SK-N-SH (cell line): ENCODE measurements around the gene CCDC107. TPM values are rescaled to one million over a fixed set of nuclear protein-coding genes. Genes with fewer than 3 reads are reported as not detected.

ENCODE experiments used
- CTCF ChIA-PET: fragments of 300-600, 350-600 bp; formaldehyde crosslinking; extraction: SDS; loops from one replicate; lab custom pipeline; 2021; lab: Yijun Ruan, JAX
- POLR2A ChIA-PET: fragments of 350-600 bp; sonication (Branson Sonifier 250); formaldehyde crosslinking; extraction: SDS; loops from one replicate; lab custom pipeline; 2020; ENCODE audit warnings: antibody characterized with exemption, inconsistent platforms; lab: Yijun Ruan, JAX
- DNase-seq: peaks from one replicate; pipeline ENCODE4 v3.0.0; 2012
- H2AFZ ChIP-seq: fragments of 200-600 bp; sonication (generic); 2 replicates; pipeline ENCODE4 v1.8.1; 2016; ENCODE audit warnings: antibody characterized with exemption, mild to moderate bottlenecking, low read depth
- H3F3A ChIP-seq: fragments of 200-600 bp; sonication (generic); replicated peaks from 2 replicates; pipeline ENCODE3; 2016; ENCODE audit warnings: antibody characterized with exemption, mild to moderate bottlenecking; ENCODE audit not compliant: insufficient read depth
- H3K27ac ChIP-seq, 2 experiments: fragments of 200-500 bp in 1 of 2; fragments of 200-600 bp in 1 of 2; sonication (Bioruptor generic) in 1 of 2; sonication (generic), shearing (Covaris generic) in 1 of 2; 2 replicates each; pipeline versions ENCODE4 v1.5.1 to v1.6.1; 2014 to 2016; ENCODE audit warnings: low read depth in 2 of 2, inconsistent platforms in 1 of 2, low read length in 1 of 2, mild to moderate bottlenecking in 1 of 2, mixed read lengths in 1 of 2
- H3K27me3 ChIP-seq: fragments of 200-600 bp; sonication (generic), shearing (Covaris generic); 2 replicates; pipeline ENCODE4 v1.6.1; 2016; ENCODE audit warnings: mixed run types; ENCODE audit not compliant: insufficient read depth
- H3K36me3 ChIP-seq, 2 experiments: fragments of 200-500 bp in 1 of 2; fragments of 200-600 bp in 1 of 2; sonication (Bioruptor generic) in 1 of 2; sonication (generic) in 1 of 2; replicated peaks in 1 of 2; 2 replicates each; pipeline versions ENCODE3 to v1.5.1; 2014 to 2016; ENCODE audit warnings: low read length in 1 of 2, mild to moderate bottlenecking in 1 of 2; ENCODE audit not compliant: insufficient read depth in 2 of 2, control insufficient read depth in 1 of 2
- H3K4me1 ChIP-seq, 2 experiments: fragments of 200-500 bp in 1 of 2; fragments of 200-600 bp in 1 of 2; sonication (Bioruptor generic) in 1 of 2; sonication (generic), shearing (Covaris generic) in 1 of 2; 2 replicates each; pipeline versions ENCODE4 v1.5.1 to v1.6.1; 2014 to 2016; ENCODE audit warnings: low read depth in 1 of 2, low read length in 1 of 2, mixed run types in 1 of 2; ENCODE audit not compliant: insufficient read depth in 2 of 2, control insufficient read depth in 1 of 2
- H3K4me2 ChIP-seq: fragments of 200-600 bp; sonication (generic), shearing (Covaris generic); 2 replicates; pipeline ENCODE4 v1.6.1; 2017; ENCODE audit warnings: mixed run types
- H3K4me3 ChIP-seq, 2 experiments: fragments of 200-500 bp in 1 of 2; fragments of 200-600 bp in 1 of 2; sonication (Bioruptor generic) in 1 of 2; sonication (generic), shearing (Covaris generic) in 1 of 2; 2 replicates each; pipeline versions ENCODE4 v1.5.1 to v1.8.1; 2014 to 2016; ENCODE audit warnings: low read depth in 2 of 2, inconsistent platforms in 1 of 2, low read length in 1 of 2, mild to moderate bottlenecking in 1 of 2, mixed read lengths in 1 of 2, moderate library complexity in 1 of 2
- H3K79me2 ChIP-seq: fragments of 200-600 bp; sonication (generic); 2 replicates; pipeline ENCODE4 v1.8.1; 2017; ENCODE audit warnings: mild to moderate bottlenecking; ENCODE audit not compliant: insufficient read depth
- H3K9ac ChIP-seq: fragments of 200-600 bp; sonication (generic); 2 replicates; pipeline ENCODE4 v1.6.1; 2017; ENCODE audit warnings: mixed run types
- H3K9me2 ChIP-seq: fragments of 200-600 bp; sonication (generic); 2 replicates; pipeline ENCODE4 v1.6.1; 2017; ENCODE audit warnings: mixed run types
- H3K9me3 ChIP-seq: fragments of 200-600 bp; sonication (generic); 2 replicates; pipeline ENCODE4 v1.6.1; 2017; ENCODE audit warnings: mixed run types, mild to moderate bottlenecking, moderate library complexity
- H4K20me1 ChIP-seq: fragments of 200-600 bp; sonication (generic); 2 replicates; pipeline ENCODE4 v1.6.1; 2017; ENCODE audit warnings: mild to moderate bottlenecking, mixed run types; ENCODE audit not compliant: insufficient read depth
- CHD2 ChIP-seq: fragments of 150-350 bp; IDR thresholded peaks from 2 replicates; pipeline ENCODE4 v1.6.1; 2018; ENCODE audit warnings: low read length; ENCODE audit not compliant: partially characterized antibody
- ELF1 ChIP-seq: IDR thresholded peaks from 2 replicates; pipeline ENCODE4 v1.4.0; 2012
- EP300 ChIP-seq, 2 experiments: IDR thresholded peaks; 2 replicates each; pipeline versions ENCODE4 v1.4.0 to v1.6.1; 2012; ENCODE audit warnings: borderline replicate concordance in 1 of 2, low read depth in 1 of 2, low read length in 1 of 2
- EZH2phosphoT487 ChIP-seq: fragments of 200-600 bp; sonication (generic); IDR thresholded peaks from 2 replicates; pipeline ENCODE4 v1.6.1; 2017; ENCODE audit warnings: low read depth, mixed run types, mild to moderate bottlenecking, antibody characterized with exemption, moderate library complexity, borderline replicate concordance
- FOSL2 ChIP-seq: IDR thresholded peaks from 2 replicates; pipeline ENCODE4 v1.4.0; 2012; ENCODE audit warnings: low read depth, mild to moderate bottlenecking, moderate library complexity, borderline replicate concordance
- FOXM1 ChIP-seq: IDR thresholded peaks from 2 replicates; pipeline ENCODE4 v1.4.0; 2012; ENCODE audit warnings: low read depth, mild to moderate bottlenecking
- GATA2 ChIP-seq: sonication (generic); formaldehyde crosslinking; IDR thresholded peaks from 2 replicates; pipeline ENCODE4 v1.5.0; 2020; ENCODE audit warnings: mild to moderate bottlenecking, missing genetic modification reagents
- JUND ChIP-seq: IDR thresholded peaks from 2 replicates; pipeline ENCODE4 v1.4.0; 2012
- MXI1 ChIP-seq: IDR thresholded peaks from 2 replicates; pipeline ENCODE4 v1.6.1; 2012; ENCODE audit warnings: mild to moderate bottlenecking, low read depth, low read length, improper control_type of control experiment
- NFIC ChIP-seq: IDR thresholded peaks from 2 replicates; pipeline ENCODE4 v1.4.0; 2012; ENCODE audit warnings: borderline replicate concordance
- NRF1 ChIP-seq: IDR thresholded peaks from 2 replicates; pipeline ENCODE4 v1.6.1; 2012; ENCODE audit warnings: low read depth, mild to moderate bottlenecking, low read length
- POLR2AphosphoS5 ChIP-seq: IDR thresholded peaks from 2 replicates; pipeline ENCODE4 v1.6.1; 2012; ENCODE audit warnings: low read depth, low read length
- RCOR1 ChIP-seq: fragments of 150-350 bp; IDR thresholded peaks from 2 replicates; pipeline ENCODE4 v1.6.1; 2017; ENCODE audit warnings: antibody characterized with exemption, low read length
- RXRA ChIP-seq: IDR thresholded peaks from 2 replicates; pipeline ENCODE4 v1.4.0; 2012; ENCODE audit warnings: low read depth, mild to moderate bottlenecking, borderline replicate concordance
- SIN3A ChIP-seq: IDR thresholded peaks from 2 replicates; pipeline ENCODE4 v1.6.1; 2012; ENCODE audit warnings: low read depth, mild to moderate bottlenecking, low read length, moderate library complexity, borderline replicate concordance
- TAF1 ChIP-seq: IDR thresholded peaks from 2 replicates; pipeline ENCODE4 v1.6.1; 2012; ENCODE audit warnings: low read depth, mild to moderate bottlenecking, low read length, moderate library complexity, borderline replicate concordance
- TCF12 ChIP-seq: IDR thresholded peaks from 2 replicates; pipeline ENCODE4 v1.4.0; 2012
- TEAD4 ChIP-seq: IDR thresholded peaks from 2 replicates; pipeline ENCODE4 v1.4.0; 2012; ENCODE audit warnings: mild to moderate bottlenecking, borderline replicate concordance; ENCODE audit not compliant: insufficient read depth
- YY1 ChIP-seq: IDR thresholded peaks from 2 replicates; pipeline ENCODE4 v1.4.0; 2012; ENCODE audit warnings: low read depth, mild to moderate bottlenecking
- WGBS: methylation state at CpG from one replicate; pipeline ENCODE4 v1.1.6; 2017; ENCODE audit warnings: low lambda C conversion rate; 5-methylcytosine and 5-hydroxymethylcytosine counted together
- polyA plus RNA-seq, 3 experiments: library from polyadenylated mRNA; depleted of rRNA; stranded (reverse); fragments of >200 nt; gene quantifications; 2 replicates each; pipeline ENCODE4 v1.2.3, GENCODE V29; 2012
- TF ChIP-seq, protein P1 (sequence below): IDR thresholded peaks from 2 replicates; pipeline ENCODE4 v1.4.0; 2012; ENCODE audit warnings: low read depth, borderline replicate concordance
- TF ChIP-seq, protein P2 (sequence below): IDR thresholded peaks from 2 replicates; pipeline ENCODE4; 2012
- TF ChIP-seq, protein P3 (sequence below): IDR thresholded peaks from 2 replicates; pipeline ENCODE4 v1.6.1; 2012; ENCODE audit warnings: mild to moderate bottlenecking, low read depth, low read length, moderate library complexity
- TF ChIP-seq, protein P4 (sequence below): IDR thresholded peaks from 2 replicates; pipeline ENCODE4 v1.4.0; 2012; ENCODE audit warnings: low read depth
- TF ChIP-seq, protein P5 (sequence below): fragments of 200-600 bp; sonication (generic); IDR thresholded peaks from 2 replicates; pipeline ENCODE4 v1.6.1; 2017; ENCODE audit warnings: antibody characterized with exemption, mild to moderate bottlenecking, moderate library complexity

CCDC107 gene
- polyA plus RNA-seq, 1 of the 3 experiments (the other 2 are of a cell fraction) = 22.0 TPM

DNA sequence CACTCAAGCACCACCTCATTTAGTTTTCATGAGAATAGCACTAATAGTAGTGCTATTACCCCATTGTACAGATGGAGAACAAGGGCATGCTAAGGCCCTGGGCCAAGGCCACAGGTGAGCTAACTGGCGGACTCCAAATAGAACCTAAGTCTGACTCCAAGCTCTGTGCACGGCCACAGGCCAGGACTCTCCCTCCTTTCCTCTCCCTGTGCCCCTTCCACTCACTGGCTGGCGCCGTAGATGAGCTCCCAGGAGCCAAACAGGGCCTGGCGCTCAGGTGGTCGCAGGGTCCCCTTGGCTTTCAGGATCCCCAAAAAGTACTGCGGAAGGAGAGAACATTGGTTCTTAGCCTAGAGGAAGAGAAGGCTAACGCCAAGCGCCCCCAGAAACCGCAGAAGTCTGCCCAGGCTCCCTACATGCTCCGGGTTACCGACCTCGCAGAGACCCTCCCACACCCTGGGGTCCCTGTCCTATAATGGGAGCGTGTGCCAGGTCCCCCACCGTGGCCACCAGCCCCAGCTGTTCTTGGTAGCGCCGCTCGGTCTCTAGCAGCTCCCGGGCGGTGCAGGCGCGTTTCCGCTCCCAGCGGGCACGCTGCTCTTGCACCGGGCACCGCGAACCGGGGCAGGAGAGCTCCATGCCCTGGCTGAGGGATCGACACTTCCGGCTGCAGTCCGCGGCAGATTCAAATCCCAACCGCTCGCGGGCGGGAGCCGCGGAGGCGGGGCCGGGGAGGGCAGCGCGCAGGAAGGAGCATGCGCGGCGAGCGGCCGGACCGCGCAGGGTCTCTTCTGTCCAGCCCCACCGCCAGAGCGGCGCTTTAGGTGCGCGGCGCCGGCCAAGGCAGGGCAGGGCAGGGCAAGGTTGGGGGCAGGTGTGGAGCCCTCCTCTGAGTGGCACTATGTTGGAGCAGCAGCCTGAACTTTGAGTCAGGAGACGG, 6.7 kb downstream of the CCDC107 start, which contains the start of gene ARHGEF39:
Gene ARHGEF39 (minus strand): TSS at position 665 of the 940 bp plus-strand sequence. CDS start 26 bp downstream, at position 639.
- H3K9me3 ChIP-seq = no peaks in the 10 kb centered on the region
- H3K79me2 ChIP-seq = peaks cover 23% of the 10 kb centered on the region
- peak within 1 kb of the TSS; percentile 61 to 65 for H3K4me3 ChIP-seq
- H3K27ac ChIP-seq = peak within 1 kb of the TSS; percentile 53 to 80
- H4K20me1 ChIP-seq = no peaks in the 10 kb centered on the region
- peak; percentile 98 for DNase-seq
- peaks cover 0 to 11% of the 10 kb centered on the region in 2 experiments for H3K36me3 ChIP-seq
- H3F3A ChIP-seq = peaks cover 31% of the 10 kb centered on the region
- peak within 1 kb of the TSS; percentile 76 for H3K4me2 ChIP-seq
- peak within 1 kb of the TSS; percentile 70; the same call in 1 of the 2 replicates for H3K9ac ChIP-seq
- ChIA-PET CTCF (interaction anchor here (0.7 to 3.4 kb wide), 17 partner anchors 8 to 551 kb away, joined by 3 to 30 read pairs (median 4); partner anchors contain the start of genes CA9, CREB3, TLN1 and TPM2), POLR2A (interaction anchor here (0.6 to 2.8 kb wide), 6 partner anchors 11 to 150 kb away, joined by 3 to 11 read pairs (median 4); partner anchors contain the start of genes CREB3, HINT2 and TLN1)
- 15% methylated on average over 35 of the region's 58 CpGs for WGBS
- peaks cover 0 to 12% of the 10 kb centered on the region in 2 experiments; a peak in 1 of 4 replicates for H3K4me1 ChIP-seq
- H3K27me3 ChIP-seq = no peaks in the 10 kb centered on the region
- H2AFZ ChIP-seq = peak within 1 kb of the TSS; percentile 92
- no peaks in the 10 kb centered on the region for H3K9me2 ChIP-seq
- TF ChIP-seq NFIC (peak; percentile 38), JUND (no peak), EP300 (IDR thresholded peaks at IDR 0.05; ENCODE audit: borderline replicate concordance in 1 of 2, low read depth in 1 of 2, low read length in 1 of 2) (peak in 1 of 2 experiments; percentile 53; a peak in 2 of 4 replicates), RXRA (no peak; the same call in 1 of the 2 replicates), ELF1 (peak; percentile 81), POLR2AphosphoS5 (peak; percentile 73), TAF1 (peak; percentile 50; the same call in 1 of the 2 replicates), FOSL2 (no peak), NRF1 (peak; percentile 74), TCF12 (no peak), YY1 (0 out of 2 replicates have a peak, but pooled peaks have one; percentile 28), EZH2phosphoT487 (no peak), GATA2 (no peak), TEAD4 (0 out of 2 replicates have a peak, but pooled peaks have one; percentile 37), SIN3A (peak; percentile 78; the same call in 1 of the 2 replicates), CHD2 (peak; percentile 8), RCOR1 (no peak), MXI1 (peak; percentile 94), FOXM1 (peak; percentile 87)
- TF ChIP-seq, protein P1, sequence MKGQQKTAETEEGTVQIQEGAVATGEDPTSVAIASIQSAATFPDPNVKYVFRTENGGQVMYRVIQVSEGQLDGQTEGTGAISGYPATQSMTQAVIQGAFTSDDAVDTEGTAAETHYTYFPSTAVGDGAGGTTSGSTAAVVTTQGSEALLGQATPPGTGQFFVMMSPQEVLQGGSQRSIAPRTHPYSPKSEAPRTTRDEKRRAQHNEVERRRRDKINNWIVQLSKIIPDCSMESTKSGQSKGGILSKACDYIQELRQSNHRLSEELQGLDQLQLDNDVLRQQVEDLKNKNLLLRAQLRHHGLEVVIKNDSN = no peak
- TF ChIP-seq, protein P2, sequence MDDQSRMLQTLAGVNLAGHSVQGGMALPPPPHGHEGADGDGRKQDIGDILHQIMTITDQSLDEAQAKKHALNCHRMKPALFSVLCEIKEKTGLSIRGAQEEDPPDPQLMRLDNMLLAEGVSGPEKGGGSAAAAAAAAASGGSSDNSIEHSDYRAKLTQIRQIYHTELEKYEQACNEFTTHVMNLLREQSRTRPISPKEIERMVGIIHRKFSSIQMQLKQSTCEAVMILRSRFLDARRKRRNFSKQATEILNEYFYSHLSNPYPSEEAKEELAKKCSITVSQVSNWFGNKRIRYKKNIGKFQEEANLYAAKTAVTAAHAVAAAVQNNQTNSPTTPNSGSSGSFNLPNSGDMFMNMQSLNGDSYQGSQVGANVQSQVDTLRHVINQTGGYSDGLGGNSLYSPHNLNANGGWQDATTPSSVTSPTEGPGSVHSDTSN = no peak
- TF ChIP-seq, protein P3, sequence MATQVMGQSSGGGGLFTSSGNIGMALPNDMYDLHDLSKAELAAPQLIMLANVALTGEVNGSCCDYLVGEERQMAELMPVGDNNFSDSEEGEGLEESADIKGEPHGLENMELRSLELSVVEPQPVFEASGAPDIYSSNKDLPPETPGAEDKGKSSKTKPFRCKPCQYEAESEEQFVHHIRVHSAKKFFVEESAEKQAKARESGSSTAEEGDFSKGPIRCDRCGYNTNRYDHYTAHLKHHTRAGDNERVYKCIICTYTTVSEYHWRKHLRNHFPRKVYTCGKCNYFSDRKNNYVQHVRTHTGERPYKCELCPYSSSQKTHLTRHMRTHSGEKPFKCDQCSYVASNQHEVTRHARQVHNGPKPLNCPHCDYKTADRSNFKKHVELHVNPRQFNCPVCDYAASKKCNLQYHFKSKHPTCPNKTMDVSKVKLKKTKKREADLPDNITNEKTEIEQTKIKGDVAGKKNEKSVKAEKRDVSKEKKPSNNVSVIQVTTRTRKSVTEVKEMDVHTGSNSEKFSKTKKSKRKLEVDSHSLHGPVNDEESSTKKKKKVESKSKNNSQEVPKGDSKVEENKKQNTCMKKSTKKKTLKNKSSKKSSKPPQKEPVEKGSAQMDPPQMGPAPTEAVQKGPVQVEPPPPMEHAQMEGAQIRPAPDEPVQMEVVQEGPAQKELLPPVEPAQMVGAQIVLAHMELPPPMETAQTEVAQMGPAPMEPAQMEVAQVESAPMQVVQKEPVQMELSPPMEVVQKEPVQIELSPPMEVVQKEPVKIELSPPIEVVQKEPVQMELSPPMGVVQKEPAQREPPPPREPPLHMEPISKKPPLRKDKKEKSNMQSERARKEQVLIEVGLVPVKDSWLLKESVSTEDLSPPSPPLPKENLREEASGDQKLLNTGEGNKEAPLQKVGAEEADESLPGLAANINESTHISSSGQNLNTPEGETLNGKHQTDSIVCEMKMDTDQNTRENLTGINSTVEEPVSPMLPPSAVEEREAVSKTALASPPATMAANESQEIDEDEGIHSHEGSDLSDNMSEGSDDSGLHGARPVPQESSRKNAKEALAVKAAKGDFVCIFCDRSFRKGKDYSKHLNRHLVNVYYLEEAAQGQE = no peak
- TF ChIP-seq, protein P4, sequence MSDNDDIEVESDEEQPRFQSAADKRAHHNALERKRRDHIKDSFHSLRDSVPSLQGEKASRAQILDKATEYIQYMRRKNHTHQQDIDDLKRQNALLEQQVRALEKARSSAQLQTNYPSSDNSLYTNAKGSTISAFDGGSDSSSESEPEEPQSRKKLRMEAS = peak; percentile 96
- TF ChIP-seq, protein P5, sequence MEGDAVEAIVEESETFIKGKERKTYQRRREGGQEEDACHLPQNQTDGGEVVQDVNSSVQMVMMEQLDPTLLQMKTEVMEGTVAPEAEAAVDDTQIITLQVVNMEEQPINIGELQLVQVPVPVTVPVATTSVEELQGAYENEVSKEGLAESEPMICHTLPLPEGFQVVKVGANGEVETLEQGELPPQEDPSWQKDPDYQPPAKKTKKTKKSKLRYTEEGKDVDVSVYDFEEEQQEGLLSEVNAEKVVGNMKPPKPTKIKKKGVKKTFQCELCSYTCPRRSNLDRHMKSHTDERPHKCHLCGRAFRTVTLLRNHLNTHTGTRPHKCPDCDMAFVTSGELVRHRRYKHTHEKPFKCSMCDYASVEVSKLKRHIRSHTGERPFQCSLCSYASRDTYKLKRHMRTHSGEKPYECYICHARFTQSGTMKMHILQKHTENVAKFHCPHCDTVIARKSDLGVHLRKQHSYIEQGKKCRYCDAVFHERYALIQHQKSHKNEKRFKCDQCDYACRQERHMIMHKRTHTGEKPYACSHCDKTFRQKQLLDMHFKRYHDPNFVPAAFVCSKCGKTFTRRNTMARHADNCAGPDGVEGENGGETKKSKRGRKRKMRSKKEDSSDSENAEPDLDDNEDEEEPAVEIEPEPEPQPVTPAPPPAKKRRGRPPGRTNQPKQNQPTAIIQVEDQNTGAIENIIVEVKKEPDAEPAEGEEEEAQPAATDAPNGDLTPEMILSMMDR = peak; percentile 55
